GM23248 (cell line): ENCODE measurements around the gene CD4. TPM values are rescaled to one million over a fixed set of nuclear protein-coding genes. Genes with fewer than 3 reads are reported as not detected.

ENCODE experiments used
- DNase-seq: peaks from one replicate; pipeline ENCODE4 v3.0.0-alpha.2; 2015
- H2AFZ ChIP-seq: fragments of 200-600 bp; sonication (generic); 2 replicates; pipeline ENCODE4 v1.6.1; 2016; ENCODE audit warnings: antibody characterized with exemption
- H3F3A ChIP-seq: fragments of 200-600 bp; sonication (generic); 2 replicates; pipeline ENCODE4 v1.6.1; 2016; ENCODE audit warnings: mild to moderate bottlenecking, antibody characterized with exemption, mixed run types; ENCODE audit not compliant: insufficient read depth
- H3K27ac ChIP-seq: fragments of 200-600 bp; sonication (generic); 2 replicates; pipeline ENCODE4 v1.5.1; 2016; ENCODE audit warnings: mild to moderate bottlenecking
- H3K27me3 ChIP-seq: fragments of 200-600 bp; sonication (generic); replicated peaks from 2 replicates; pipeline ENCODE4 v1.6.1; 2016; ENCODE audit warnings: mild to moderate bottlenecking; ENCODE audit not compliant: insufficient read depth
- H3K36me3 ChIP-seq: fragments of 200-600 bp; sonication (generic); 2 replicates; pipeline ENCODE4 v1.6.1; 2016; ENCODE audit warnings: low read depth, mild to moderate bottlenecking
- H3K4me1 ChIP-seq: fragments of 200-600 bp; sonication (generic); 2 replicates; pipeline ENCODE4 v1.6.1; 2016; ENCODE audit warnings: mild to moderate bottlenecking; ENCODE audit not compliant: insufficient read depth
- H3K4me2 ChIP-seq: fragments of 200-600 bp; sonication (generic); one replicate; pipeline ENCODE4 v1.6.1; 2016; ENCODE audit warnings: mild to moderate bottlenecking; ENCODE audit not compliant: unreplicated experiment
- H3K4me3 ChIP-seq: fragments of 200-600 bp; sonication (generic); 2 replicates; pipeline ENCODE4 v1.5.1; 2016; ENCODE audit warnings: mild to moderate bottlenecking
- H3K79me2 ChIP-seq: fragments of 200-600 bp; sonication (generic); 2 replicates; pipeline ENCODE4 v1.6.1; 2016; ENCODE audit warnings: mild to moderate bottlenecking; ENCODE audit not compliant: insufficient read depth
- H3K9ac ChIP-seq: fragments of 200-600 bp; sonication (generic); 2 replicates; pipeline ENCODE4 v1.6.1; 2016; ENCODE audit warnings: mild to moderate bottlenecking
- H3K9me2 ChIP-seq: fragments of 200-600 bp; sonication (generic); 2 replicates; pipeline ENCODE4 v1.6.1; 2016; ENCODE audit warnings: mixed run types, mild to moderate bottlenecking, moderate library complexity; ENCODE audit not compliant: insufficient read depth
- H3K9me3 ChIP-seq: fragments of 200-600 bp; sonication (generic); one replicate; pipeline ENCODE4 v1.6.1; 2017; ENCODE audit warnings: low read depth
- H4K20me1 ChIP-seq: fragments of 200-600 bp; sonication (generic); 2 replicates; pipeline ENCODE4 v1.6.0; 2016; ENCODE audit not compliant: insufficient read depth
- EZH2 ChIP-seq: fragments of 200-600 bp; sonication (generic); IDR thresholded peaks from 2 replicates; pipeline ENCODE4 v1.6.1; 2018; ENCODE audit warnings: antibody characterized with exemption, mild to moderate bottlenecking; ENCODE audit not compliant: insufficient read depth, poor library complexity, severe bottlenecking
- EZH2phosphoT487 ChIP-seq: fragments of 200-600 bp; sonication (generic); IDR thresholded peaks from 2 replicates; pipeline ENCODE4 v1.6.1; 2018; ENCODE audit warnings: antibody characterized with exemption, moderate library complexity, mild to moderate bottlenecking, low read depth; ENCODE audit not compliant: insufficient read depth
- WGBS, 2 experiments: methylation state at CpG; one replicate each; pipeline ENCODE4 v1.1.6; 2015 to 2017; ENCODE audit warnings: low lambda C conversion rate in 2 of 2, low coverage in 1 of 2; ENCODE audit errors: missing lambda C conversion rate in 2 of 2; 5-methylcytosine and 5-hydroxymethylcytosine counted together
- in situ Hi-C: fragments of 300-500 bp; cut with MboI; formaldehyde crosslinking; loops from 2 replicates; pipeline ENCODE4 v1.15.0; 2020
- polyA plus RNA-seq: library from polyadenylated mRNA; unstranded; fragments of >200 nt; fragmentation: Nextera tagmentation; extraction: Ambion mirVana; gene quantifications from 2 replicates; pipeline ENCODE4 v1.2.1, GENCODE V29; 2016
- total RNA-seq: library from RNA; depleted of rRNA; stranded (reverse); fragments of >200 nt; shearing (Covaris generic); gene quantifications from 2 replicates; pipeline ENCODE4 v1.2.3, GENCODE V29; 2014

Gene CD4
- total and polyA plus RNA-seq, 2 experiments from 2014 or later: not detected

GRCh38 chr12:6754411-6754810, 34.9 kb upstream of the CD4 start:
- no peaks in the 10 kb centered on the region for H4K20me1 ChIP-seq
- H3K9me3 ChIP-seq: no peaks in the 10 kb centered on the region
- H3K4me3 ChIP-seq: no peak overlapping the region
- no peak overlapping the region for H3K9ac ChIP-seq
- in situ Hi-C loops: no loop called here
- TF ChIP-seq EZH2 (no peak), EZH2phosphoT487 (no peak)
- H3K27me3 ChIP-seq: no peaks in the 10 kb centered on the region
- H3K27ac ChIP-seq: no peak overlapping the region
- DNase-seq: no peak
- H3K79me2 ChIP-seq: peaks cover 34% of the 10 kb centered on the region
- H3K4me2 ChIP-seq: no peak overlapping the region
- peaks cover 5% of the 10 kb centered on the region; the same call in 1 of the 2 replicates for H3K4me1 ChIP-seq
- H3K36me3 ChIP-seq: peaks cover 11% of the 10 kb centered on the region
- WGBS, 2 experiments: 99 to 100% methylated on average over 2 of the region's 2 CpGs
- no peaks in the 10 kb centered on the region for H3F3A ChIP-seq
- no peaks in the 10 kb centered on the region for H3K9me2 ChIP-seq
- H2AFZ ChIP-seq: 0 out of 2 replicates have a peak overlapping the region, but pooled peaks have one; percentile 14

- no peak for TF ChIP-seq EZH2
- no peak for TF ChIP-seq EZH2phosphoT487
- no peak overlapping the region for H3K4me2 ChIP-seq
- no peaks in the 10 kb centered on the region for H3K4me1 ChIP-seq
- H3K4me3 ChIP-seq: no peak overlapping the region
- H3K9ac ChIP-seq: no peak overlapping the region
- no peaks in the 10 kb centered on the region for H3K9me2 ChIP-seq
- H3K36me3 ChIP-seq: no peaks in the 10 kb centered on the region
- in situ Hi-C loops: no loop called here
- 68 to 71% methylated on average over 8 of the region's 8 CpGs for WGBS, 2 experiments
- no peaks in the 10 kb centered on the region for H3K27me3 ChIP-seq
- no peak overlapping the region for H3K27ac ChIP-seq
- peaks cover 7% of the 10 kb centered on the region for H3K79me2 ChIP-seq
- H2AFZ ChIP-seq: no peak overlapping the region
- H4K20me1 ChIP-seq: no peaks in the 10 kb centered on the region
- H3K9me3 ChIP-seq: no peaks in the 10 kb centered on the region
- no peak for DNase-seq
- H3F3A ChIP-seq: no peaks in the 10 kb centered on the region
Observed at GRCh38 chr12:6757028-6757690, 32.2 kb upstream of the CD4 start.

- no peak overlapping the region for H3K4me3 ChIP-seq
- peaks cover 9% of the 10 kb centered on the region for H3K4me1 ChIP-seq
- H3K79me2 ChIP-seq: no peaks in the 10 kb centered on the region
- no peak overlapping the region for H3K9ac ChIP-seq
- H3K9me2 ChIP-seq: no peaks in the 10 kb centered on the region
- 82% methylated on average over 9 of the region's 9 CpGs for WGBS, 2 experiments
- no peaks in the 10 kb centered on the region for H4K20me1 ChIP-seq
- TF ChIP-seq EZH2 (no peak), EZH2phosphoT487 (no peak)
- no peaks in the 10 kb centered on the region for H3K9me3 ChIP-seq
- H3F3A ChIP-seq: peaks cover 8% of the 10 kb centered on the region
- no peak for DNase-seq
- no peaks in the 10 kb centered on the region for H3K36me3 ChIP-seq
- no peak overlapping the region for H3K4me2 ChIP-seq
- no peak overlapping the region for H3K27ac ChIP-seq
- no peak overlapping the region for H2AFZ ChIP-seq
- H3K27me3 ChIP-seq: no peaks in the 10 kb centered on the region
- in situ Hi-C loops: no loop called here
Observed at GRCh38 chr12:6758506-6759095, 30.7 kb upstream of the CD4 start.

GRCh38 chr12:6759741-6760140, 29.6 kb upstream of the CD4 start:
- H3K4me3 ChIP-seq: no peak overlapping the region
- H3K79me2 ChIP-seq: no peaks in the 10 kb centered on the region
- no peaks in the 10 kb centered on the region for H3K9me3 ChIP-seq
- no peak for DNase-seq
- in situ Hi-C loops: no loop called here
- no peaks in the 10 kb centered on the region for H4K20me1 ChIP-seq
- TF ChIP-seq EZH2phosphoT487 (no peak), EZH2 (no peak)
- H3K4me2 ChIP-seq: no peak overlapping the region
- no peaks in the 10 kb centered on the region for H3K9me2 ChIP-seq
- H3K9ac ChIP-seq: no peak overlapping the region
- no peak overlapping the region for H3K27ac ChIP-seq
- H2AFZ ChIP-seq: no peak overlapping the region
- peaks cover 15% of the 10 kb centered on the region for H3F3A ChIP-seq
- no peaks in the 10 kb centered on the region for H3K27me3 ChIP-seq
- peaks cover 18% of the 10 kb centered on the region for H3K4me1 ChIP-seq
- no peaks in the 10 kb centered on the region for H3K36me3 ChIP-seq
- WGBS, 2 experiments: 78 to 79% methylated on average over 5 of the region's 5 CpGs
